G401.6 (cell line): ENCODE measurements around the gene CCT7.

ENCODE experiments used
- FAIRE-seq: peaks from 2 replicates; lab custom pipeline; 2012; peaks lifted over from hg19 to GRCh38; lab: Jason Lieb, UNC

CCT7 gene

GRCh38 chr2:73268830-73269685 lies 35.0 kb downstream of the CCT7 start:
- no peak for FAIRE-seq

GRCh38 chr2:73269686-73270465 lies 35.8 kb downstream of the CCT7 start:
- no peak for FAIRE-seq

GRCh38 chr2:73272270-73272669 lies 38.2 kb downstream of the CCT7 start:
- FAIRE-seq = no peak

GRCh38 chr2:73279852-73280251 lies 45.7 kb downstream of the CCT7 start:
- no peak for FAIRE-seq

- no peak for FAIRE-seq
Measured at GRCh38 chr2:73281244-73281643, 47.1 kb downstream of the CCT7 start.

GRCh38 chr2:73282924-73283544 lies 48.9 kb downstream of the CCT7 start:
- FAIRE-seq = no peak

GRCh38 chr2:73283545-73284295 lies 49.6 kb downstream of the CCT7 start:
- FAIRE-seq = no peak

- FAIRE-seq = no peak
Measured at GRCh38 chr2:73284296-73285158, 50.4 kb downstream of the CCT7 start, which contains the start of gene FBXO41. Gene FBXO41, minus strand, starts transcription at chr2:73284478. Its CDS starts 14,848 bp downstream, at chr2:73269630.

- no peak for FAIRE-seq
Measured at GRCh38 chr2:73285159-73285739, 51.1 kb downstream of the CCT7 start.

- FAIRE-seq = no peak
Measured at GRCh38 chr2:73286134-73286655, 52.1 kb downstream of the CCT7 start.

GRCh38 chr2:73289304-73289703 lies 55.2 kb downstream of the CCT7 start:
- peak; percentile 3 for FAIRE-seq

GRCh38 chr2:73290049-73290839 lies 56.1 kb downstream of the CCT7 start:
- FAIRE-seq = peak; percentile 87

- no peak for FAIRE-seq
Measured at GRCh38 chr2:73291093-73291460, 57.0 kb downstream of the CCT7 start.

GRCh38 chr2:73291461-73292315 lies 57.6 kb downstream of the CCT7 start:
- FAIRE-seq = no peak

- no peak for FAIRE-seq
Measured at GRCh38 chr2:73292316-73292905, 58.3 kb downstream of the CCT7 start.

GRCh38 chr2:73292906-73293533 lies 58.9 kb downstream of the CCT7 start:
- no peak for FAIRE-seq

- FAIRE-seq = no peak
Measured at GRCh38 chr2:73293534-73294171, 59.5 kb downstream of the CCT7 start, which contains the start of gene EGR4. Gene EGR4, minus strand, starts transcription at chr2:73293548. Its CDS starts 231 bp downstream, at chr2:73293317.
